ENCODE measurements around the gene ULBP2.

The ULBP2 gene

GRCh38 chr6:149913085-149913484, 28.7 kb upstream of the ULBP2 start (continued):
- TF ChIP-seq, protein P1, sequence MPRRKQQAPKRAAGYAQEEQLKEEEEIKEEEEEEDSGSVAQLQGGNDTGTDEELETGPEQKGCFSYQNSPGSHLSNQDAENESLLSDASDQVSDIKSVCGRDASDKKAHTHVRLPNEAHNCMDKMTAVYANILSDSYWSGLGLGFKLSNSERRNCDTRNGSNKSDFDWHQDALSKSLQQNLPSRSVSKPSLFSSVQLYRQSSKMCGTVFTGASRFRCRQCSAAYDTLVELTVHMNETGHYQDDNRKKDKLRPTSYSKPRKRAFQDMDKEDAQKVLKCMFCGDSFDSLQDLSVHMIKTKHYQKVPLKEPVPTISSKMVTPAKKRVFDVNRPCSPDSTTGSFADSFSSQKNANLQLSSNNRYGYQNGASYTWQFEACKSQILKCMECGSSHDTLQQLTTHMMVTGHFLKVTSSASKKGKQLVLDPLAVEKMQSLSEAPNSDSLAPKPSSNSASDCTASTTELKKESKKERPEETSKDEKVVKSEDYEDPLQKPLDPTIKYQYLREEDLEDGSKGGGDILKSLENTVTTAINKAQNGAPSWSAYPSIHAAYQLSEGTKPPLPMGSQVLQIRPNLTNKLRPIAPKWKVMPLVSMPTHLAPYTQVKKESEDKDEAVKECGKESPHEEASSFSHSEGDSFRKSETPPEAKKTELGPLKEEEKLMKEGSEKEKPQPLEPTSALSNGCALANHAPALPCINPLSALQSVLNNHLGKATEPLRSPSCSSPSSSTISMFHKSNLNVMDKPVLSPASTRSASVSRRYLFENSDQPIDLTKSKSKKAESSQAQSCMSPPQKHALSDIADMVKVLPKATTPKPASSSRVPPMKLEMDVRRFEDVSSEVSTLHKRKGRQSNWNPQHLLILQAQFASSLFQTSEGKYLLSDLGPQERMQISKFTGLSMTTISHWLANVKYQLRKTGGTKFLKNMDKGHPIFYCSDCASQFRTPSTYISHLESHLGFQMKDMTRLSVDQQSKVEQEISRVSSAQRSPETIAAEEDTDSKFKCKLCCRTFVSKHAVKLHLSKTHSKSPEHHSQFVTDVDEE (CRISPR knock-in tag; IDR thresholded peaks at IDR 0.05): no peak
- no peak for TF ChIP-seq ISL1 (CRISPR knock-in tag; IDR thresholded peaks at IDR 0.05)

DNA sequence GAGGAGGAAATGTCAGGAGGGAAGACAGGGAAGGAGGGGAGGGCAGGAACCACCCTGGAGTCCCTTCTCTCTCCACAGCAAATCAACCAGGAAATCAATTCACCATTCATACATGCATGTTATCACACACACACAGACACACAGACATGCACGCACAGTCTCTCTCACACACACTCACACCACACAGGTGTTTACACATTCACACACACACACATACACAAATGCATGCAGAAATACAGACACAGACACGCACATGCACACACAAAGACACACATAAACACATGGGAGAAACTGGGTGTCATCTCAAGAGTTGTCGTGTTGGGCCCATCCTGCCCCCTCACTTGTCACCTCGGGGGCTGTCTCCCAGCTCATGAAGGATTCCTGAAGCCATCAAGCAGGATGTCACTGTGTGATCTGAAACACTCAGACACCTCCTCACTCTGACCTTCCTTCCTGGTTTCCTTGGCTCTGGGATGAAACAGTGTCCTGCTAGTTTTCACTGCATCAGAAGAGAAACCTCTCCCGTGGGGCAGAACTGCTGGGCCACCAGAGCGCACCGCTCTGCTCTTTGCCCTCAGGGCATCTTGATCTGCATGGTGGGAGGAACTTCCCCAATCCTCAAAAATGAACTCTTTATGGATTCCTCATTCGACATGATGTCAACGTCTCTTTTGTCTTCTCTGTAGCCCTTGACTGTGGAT, 28.1 kb upstream of the ULBP2 start:
- TF ChIP-seq ZNF8 (CRISPR knock-in tag; IDR thresholded peaks at IDR 0.05) (no peak), GLIS3 (CRISPR knock-in tag; IDR thresholded peaks at IDR 0.05) (no peak), RARB (CRISPR knock-in tag; IDR thresholded peaks at IDR 0.05) (no peak), ISL1 (CRISPR knock-in tag; IDR thresholded peaks at IDR 0.05) (no peak), TOX (CRISPR knock-in tag; IDR thresholded peaks at IDR 0.05; ENCODE audit: borderline replicate concordance) (no peak), CSDC2 (CRISPR knock-in tag; IDR thresholded peaks at IDR 0.05) (no peak), ZFP30 (CRISPR knock-in tag; IDR thresholded peaks at IDR 0.05) (no peak), PPARA (CRISPR knock-in tag; IDR thresholded peaks at IDR 0.05; ENCODE audit: borderline replicate concordance) (no peak), POU6F1 (CRISPR knock-in tag; IDR thresholded peaks at IDR 0.05; ENCODE audit: borderline replicate concordance, low read depth) (no peak), ESRRG (CRISPR knock-in tag; IDR thresholded peaks at IDR 0.05) (no peak), ZFP3 (CRISPR knock-in tag; IDR thresholded peaks at IDR 0.05) (no peak), TCF4 (CRISPR knock-in tag; IDR thresholded peaks at IDR 0.05; ENCODE audit: borderline replicate concordance) (no peak), ZNF565 (CRISPR knock-in tag; conservative IDR thresholded peaks at IDR 0.05; ENCODE audit: low read depth) (no peak)
- TF ChIP-seq, protein P2, sequence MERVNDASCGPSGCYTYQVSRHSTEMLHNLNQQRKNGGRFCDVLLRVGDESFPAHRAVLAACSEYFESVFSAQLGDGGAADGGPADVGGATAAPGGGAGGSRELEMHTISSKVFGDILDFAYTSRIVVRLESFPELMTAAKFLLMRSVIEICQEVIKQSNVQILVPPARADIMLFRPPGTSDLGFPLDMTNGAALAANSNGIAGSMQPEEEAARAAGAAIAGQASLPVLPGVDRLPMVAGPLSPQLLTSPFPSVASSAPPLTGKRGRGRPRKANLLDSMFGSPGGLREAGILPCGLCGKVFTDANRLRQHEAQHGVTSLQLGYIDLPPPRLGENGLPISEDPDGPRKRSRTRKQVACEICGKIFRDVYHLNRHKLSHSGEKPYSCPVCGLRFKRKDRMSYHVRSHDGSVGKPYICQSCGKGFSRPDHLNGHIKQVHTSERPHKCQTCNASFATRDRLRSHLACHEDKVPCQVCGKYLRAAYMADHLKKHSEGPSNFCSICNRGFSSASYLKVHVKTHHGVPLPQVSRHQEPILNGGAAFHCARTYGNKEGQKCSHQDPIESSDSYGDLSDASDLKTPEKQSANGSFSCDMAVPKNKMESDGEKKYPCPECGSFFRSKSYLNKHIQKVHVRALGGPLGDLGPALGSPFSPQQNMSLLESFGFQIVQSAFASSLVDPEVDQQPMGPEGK (CRISPR knock-in tag; IDR thresholded peaks at IDR 0.05; ENCODE audit: borderline replicate concordance): no peak
- TF ChIP-seq, protein P3, sequence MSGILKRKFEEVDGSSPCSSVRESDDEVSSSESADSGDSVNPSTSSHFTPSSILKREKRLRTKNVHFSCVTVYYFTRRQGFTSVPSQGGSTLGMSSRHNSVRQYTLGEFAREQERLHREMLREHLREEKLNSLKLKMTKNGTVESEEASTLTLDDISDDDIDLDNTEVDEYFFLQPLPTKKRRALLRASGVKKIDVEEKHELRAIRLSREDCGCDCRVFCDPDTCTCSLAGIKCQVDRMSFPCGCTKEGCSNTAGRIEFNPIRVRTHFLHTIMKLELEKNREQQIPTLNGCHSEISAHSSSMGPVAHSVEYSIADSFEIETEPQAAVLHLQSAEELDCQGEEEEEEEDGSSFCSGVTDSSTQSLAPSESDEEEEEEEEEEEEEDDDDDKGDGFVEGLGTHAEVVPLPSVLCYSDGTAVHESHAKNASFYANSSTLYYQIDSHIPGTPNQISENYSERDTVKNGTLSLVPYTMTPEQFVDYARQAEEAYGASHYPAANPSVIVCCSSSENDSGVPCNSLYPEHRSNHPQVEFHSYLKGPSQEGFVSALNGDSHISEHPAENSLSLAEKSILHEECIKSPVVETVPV (CRISPR knock-in tag; IDR thresholded peaks at IDR 0.05): no peak
- TF ChIP-seq, protein P1 (CRISPR knock-in tag; IDR thresholded peaks at IDR 0.05): no peak
- no peak for ATAC-seq

DNA sequence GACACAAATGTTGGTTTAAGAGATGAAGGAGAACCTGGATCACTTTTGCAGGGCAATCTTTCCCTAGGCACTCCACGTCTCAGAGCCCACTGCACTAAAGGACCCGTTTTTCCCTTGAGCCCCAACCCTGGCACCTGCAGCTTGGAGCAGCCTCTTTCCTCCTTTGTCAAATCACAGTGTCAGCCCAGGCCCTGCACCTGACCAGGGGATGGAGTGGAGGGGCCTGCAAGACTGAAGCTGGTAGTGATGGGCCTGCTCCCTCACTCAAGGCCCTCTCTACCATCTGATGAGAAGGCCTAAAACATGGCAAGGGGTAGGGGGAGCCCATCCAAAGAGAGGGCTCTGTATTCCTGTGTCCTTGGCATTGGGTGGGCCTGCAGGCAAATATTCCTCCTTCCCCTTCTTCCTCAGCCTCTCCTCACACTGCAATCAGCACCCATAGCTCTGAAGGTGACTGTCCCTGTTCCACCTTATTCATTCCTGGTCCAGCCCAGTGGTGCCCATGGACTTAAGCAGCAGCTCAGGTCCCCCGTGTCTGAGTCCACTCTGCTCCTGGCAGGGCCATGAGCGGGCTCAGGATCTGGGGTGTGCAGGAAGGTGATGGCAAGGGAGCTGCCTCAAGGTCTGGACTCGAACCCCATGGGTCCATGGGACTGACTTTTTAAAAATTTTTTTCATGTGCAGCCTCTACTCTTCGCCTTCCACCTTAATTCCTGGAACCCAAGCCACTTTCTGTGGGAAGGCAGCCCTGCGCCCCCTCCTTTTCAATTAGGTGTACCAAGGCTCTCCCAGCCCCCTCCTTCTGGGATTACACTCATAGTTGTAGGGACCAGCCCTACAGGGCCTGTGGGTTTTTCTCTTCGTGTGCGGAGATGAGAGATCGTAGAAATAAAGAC, 25.6 kb upstream of the ULBP2 start:
- no peak for ATAC-seq
- TF ChIP-seq ZNF565 (CRISPR knock-in tag; conservative IDR thresholded peaks at IDR 0.05; ENCODE audit: low read depth) (no peak), ISL1 (CRISPR knock-in tag; IDR thresholded peaks at IDR 0.05) (no peak), OSR1 (CRISPR knock-in tag; IDR thresholded peaks at IDR 0.05) (no peak), ZC3H10 (CRISPR knock-in tag; IDR thresholded peaks at IDR 0.05) (no peak), CSDC2 (CRISPR knock-in tag; IDR thresholded peaks at IDR 0.05) (no peak), ZFP30 (CRISPR knock-in tag; IDR thresholded peaks at IDR 0.05) (no peak)

Data from SK-N-SH treated with all-trans-retinoic acid at 6 μM for 48 hours (cell line).